Activated CD4-positive, alpha-beta memory T cell treated with anti-CD3 and anti-CD28 coated beads for 36 hours (primary cell): ENCODE results near the gene PDX1. TPM values are rescaled to one million over a fixed set of nuclear protein-coding genes. Genes with fewer than 3 reads are reported as not detected.
"Not testable (repeated sequence)": the region's sequence is repeated elsewhere in the genome, so short reads cannot be mapped to it uniquely, and the experiment has no call there.

Source experiments
- CTCF ChIA-PET: fragments of 350-600 bp; sonication (Branson Sonifier 250); formaldehyde crosslinking; loops from one replicate; lab custom pipeline; 2021; ENCODE audit warnings: antibody characterized with exemption, inconsistent platforms; lab: Charles Lee
- POLR2A ChIA-PET: fragments of 350-600 bp; sonication (Branson Sonifier 250); formaldehyde crosslinking; loops from one replicate; lab custom pipeline; 2021; ENCODE audit warnings: antibody characterized with exemption; lab: Charles Lee
- DNase-seq: peaks from one replicate; pipeline ENCODE4 v3.0.0-alpha.2; 2020
- H3K27ac Mint-ChIP-seq: one replicate; pipeline ENCODE4 v1.8.0; 2021; ENCODE audit warnings: mixed read lengths
- H3K27me3 Mint-ChIP-seq: one replicate; pipeline ENCODE4 v1.8.0; 2021; ENCODE audit warnings: mixed read lengths
- H3K36me3 Mint-ChIP-seq: one replicate; pipeline ENCODE4 v1.8.0; 2021; ENCODE audit warnings: mixed read lengths
- H3K4me1 Mint-ChIP-seq: one replicate; pipeline ENCODE4 v1.8.0; 2021; ENCODE audit warnings: low read depth, mixed read lengths
- H3K4me3 Mint-ChIP-seq: one replicate; pipeline ENCODE4 v1.8.0; 2021; ENCODE audit warnings: mild to moderate bottlenecking, mixed read lengths
- H3K9me3 Mint-ChIP-seq: one replicate; pipeline ENCODE4 v1.8.0; 2021; ENCODE audit warnings: mixed read lengths
- intact Hi-C: fragments of 100-400 bp; cut with micrococcal nuclease; formaldehyde crosslinking; loops from one replicate; pipeline ENCODE4 v1.15.1; 2023
- total RNA-seq, 2 experiments: library from RNA; stranded (reverse); gene quantifications; one replicate each; pipeline ENCODE4 v1.2.3, GENCODE V29; 2021

Gene PDX1
- total RNA-seq, 2 experiments from 2014 or later, result not detected

DNA sequence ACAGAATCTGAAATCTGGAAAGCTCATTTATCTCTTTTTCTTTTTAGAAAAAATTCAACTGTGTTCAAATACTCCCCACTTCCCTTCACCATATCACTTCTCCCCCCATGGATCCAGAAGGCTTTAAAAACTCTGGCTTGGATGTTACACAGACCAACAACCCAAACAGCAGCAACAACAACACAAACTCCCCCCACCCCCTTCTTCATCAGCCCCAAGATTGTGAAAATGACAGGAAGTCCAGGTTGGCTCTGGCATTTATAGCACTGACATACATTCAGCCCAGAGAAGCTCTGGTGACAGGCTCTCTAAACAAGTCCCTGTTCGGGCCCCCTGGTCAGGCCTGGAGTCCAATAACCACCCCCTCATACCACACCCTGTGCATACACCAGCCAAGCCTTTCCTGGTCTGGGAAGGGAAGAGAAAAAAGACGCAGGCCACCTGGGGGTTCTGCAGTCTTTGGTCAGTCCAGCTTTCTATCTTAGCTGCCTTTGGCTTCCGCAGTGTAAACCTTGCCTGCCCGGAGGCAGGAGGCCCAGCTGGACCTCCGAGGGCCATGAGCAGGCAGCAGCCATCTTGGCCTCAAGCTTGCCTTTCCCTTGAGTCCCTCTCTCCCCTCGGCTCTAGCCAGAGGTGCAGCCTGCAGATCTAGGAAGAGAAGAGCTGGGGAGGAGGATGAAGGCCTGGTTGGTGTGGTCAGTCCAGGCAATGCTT lies 42.5 kb downstream of the PDX1 start:
- POLR2A ChIA-PET, result interaction anchor here (0.9 kb wide), 1 partner anchor 16 kb away, joined by 3 read pairs; no protein-coding TSS in a partner anchor
- H3K27ac Mint-ChIP-seq, result no peak overlapping the region

DNA sequence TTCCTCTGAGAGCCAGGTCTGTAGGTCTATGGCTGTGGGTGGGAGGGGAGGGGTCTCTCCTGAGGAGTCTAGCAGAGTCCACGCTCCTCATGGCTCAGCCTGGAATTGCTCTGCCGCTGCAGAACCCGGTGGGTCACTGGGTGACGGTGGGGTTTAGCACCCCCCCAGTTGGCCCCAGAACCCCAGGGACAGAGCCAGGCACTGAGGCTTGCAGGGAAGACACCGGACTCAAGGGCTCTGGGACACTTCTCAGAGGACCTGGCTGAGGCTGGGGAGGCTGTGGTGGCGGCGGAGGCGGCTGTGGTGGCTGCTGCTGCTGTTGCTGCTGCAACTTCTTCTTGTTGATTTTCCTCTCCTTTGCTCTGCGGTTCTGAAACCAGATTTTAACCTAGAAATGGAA lies 43.2 kb downstream of the PDX1 start:
- Mint-ChIP-seq H3K27ac (no peak overlapping the region), H3K4me1 (peaks cover 24% of the 10 kb centered on the region), H3K36me3 (no peaks in the 10 kb centered on the region), H3K4me3 (no peak overlapping the region), H3K9me3 (no peaks in the 10 kb centered on the region), H3K27me3 (peaks cover 68% of the 10 kb centered on the region)
- no peak for DNase-seq
- intact Hi-C loops, result no loop called here
- POLR2A ChIA-PET, result interaction anchor here (0.9 kb wide), 1 partner anchor 15 kb away, joined by 3 read pairs; no protein-coding TSS in a partner anchor
- CTCF ChIA-PET, result no interaction called here

More for the DNA sequence above, 42.5 kb downstream of the PDX1 start:
- CTCF ChIA-PET, result interaction anchor here (1.0 to 1.8 kb wide), 3 partner anchors 9 to 132 kb away, joined by 3 to 5 read pairs (median 4); no protein-coding TSS in a partner anchor
- no peak overlapping the region for H3K4me3 Mint-ChIP-seq
- DNase-seq, result no peak
- intact Hi-C loops, result no loop called here
- H3K4me1 Mint-ChIP-seq, result peaks cover 17% of the 10 kb centered on the region
- H3K9me3 Mint-ChIP-seq, result no peaks in the 10 kb centered on the region
- peaks cover 64% of the 10 kb centered on the region for H3K27me3 Mint-ChIP-seq
- H3K36me3 Mint-ChIP-seq, result no peaks in the 10 kb centered on the region

DNA sequence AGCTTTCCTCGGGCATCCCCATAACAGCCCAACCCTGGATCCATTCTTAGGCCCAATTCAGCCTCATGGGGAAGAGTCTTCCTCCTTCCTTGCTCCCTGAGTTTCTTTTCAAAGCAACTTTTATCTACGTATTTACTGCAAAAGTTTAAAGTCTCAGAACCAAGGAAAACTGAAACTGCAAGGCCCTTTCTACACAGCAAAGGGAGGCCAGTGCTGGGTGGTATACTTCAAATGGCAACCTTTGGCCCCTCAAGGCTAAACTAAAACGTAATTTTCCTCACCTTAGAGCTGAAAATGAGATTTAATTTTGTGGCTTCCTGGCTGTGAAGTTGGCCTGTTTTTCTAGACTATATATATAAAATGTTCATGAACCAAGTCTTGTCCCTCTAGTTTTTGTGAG lies 43.7 kb downstream of the PDX1 start:
- Mint-ChIP-seq H3K27me3 (peaks cover 68% of the 10 kb centered on the region), H3K4me3 (no peak overlapping the region), H3K27ac (no peak overlapping the region), H3K9me3 (no peaks in the 10 kb centered on the region), H3K36me3 (no peaks in the 10 kb centered on the region), H3K4me1 (peaks cover 25% of the 10 kb centered on the region)
- no peak for DNase-seq
- intact Hi-C loops, result no loop called here
- POLR2A ChIA-PET, result no interaction called here
- CTCF ChIA-PET, result no interaction called here

DNA sequence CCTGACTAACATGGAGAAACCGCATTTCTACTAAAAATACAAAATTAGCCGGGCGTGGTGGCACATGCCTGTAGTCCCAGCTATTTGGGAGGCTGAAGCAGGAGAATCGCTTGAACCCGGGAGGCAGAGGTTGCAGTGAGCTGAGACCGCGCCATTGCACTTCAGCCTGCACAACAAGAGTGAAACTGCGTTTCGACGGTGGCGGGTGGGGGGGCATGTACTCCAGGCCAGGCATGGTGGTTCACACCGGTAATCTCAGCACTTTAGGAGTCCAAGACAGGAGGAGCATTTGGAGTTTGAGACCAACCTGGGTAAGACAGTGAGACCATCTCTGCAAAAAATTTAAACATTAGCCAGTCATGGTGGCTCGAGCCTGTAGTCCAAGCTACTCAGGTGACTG lies 44.4 kb downstream of the PDX1 start:
- CTCF ChIA-PET, result interaction anchor here (2.0 kb wide), 1 partner anchor 11 kb away, joined by 8 read pairs; no protein-coding TSS in a partner anchor
- intact Hi-C loops, H3K36me3 Mint-ChIP-seq, POLR2A ChIA-PET, H3K27ac Mint-ChIP-seq, DNase-seq, H3K4me3 Mint-ChIP-seq, H3K9me3 Mint-ChIP-seq: not testable (repeated sequence)
- Mint-ChIP-seq H3K27me3 (peaks cover 65% of the 10 kb centered on the region), H3K4me1 (peaks cover 27% of the 10 kb centered on the region)

DNA sequence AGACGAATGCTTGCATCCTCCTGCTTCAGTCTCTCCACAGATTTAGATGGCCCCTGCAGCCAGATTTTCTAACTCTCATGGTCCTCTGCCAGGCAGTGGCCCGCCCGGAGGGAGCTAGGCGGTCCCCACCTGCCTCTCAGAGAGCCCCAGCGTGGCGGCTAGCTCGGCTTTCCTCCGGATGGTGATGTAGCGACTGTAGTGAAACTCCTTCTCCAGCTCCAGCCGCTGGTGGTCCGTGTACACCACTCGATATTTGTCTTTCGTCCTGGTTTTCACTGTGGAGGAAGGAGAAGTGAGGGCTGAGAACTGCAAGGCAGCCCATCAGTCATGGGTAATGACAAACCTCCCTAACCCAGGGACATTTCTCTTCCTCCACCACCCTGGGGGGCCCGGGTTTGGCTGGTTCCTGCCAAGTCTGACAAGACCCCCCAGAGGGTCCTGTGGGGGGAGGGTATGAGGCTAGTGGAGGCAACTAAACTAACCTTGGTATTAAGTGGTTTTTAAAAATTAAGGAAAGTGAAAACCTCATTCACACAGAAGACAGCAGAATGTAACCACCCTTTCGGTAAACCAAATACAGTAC lies 45.0 kb downstream of the PDX1 start:
- Mint-ChIP-seq H3K9me3 (no peaks in the 10 kb centered on the region), H3K4me1 (peaks cover 31% of the 10 kb centered on the region), H3K27ac (no peak overlapping the region), H3K4me3 (no peak overlapping the region), H3K36me3 (no peaks in the 10 kb centered on the region), H3K27me3 (peaks cover 67% of the 10 kb centered on the region)
- ChIA-PET CTCF (interaction anchor here (2.0 kb wide), 1 partner anchor 12 kb away, joined by 8 read pairs; no protein-coding TSS in a partner anchor), POLR2A (no interaction called here)
- intact Hi-C loops, result no loop called here
- DNase-seq, result no peak

DNA sequence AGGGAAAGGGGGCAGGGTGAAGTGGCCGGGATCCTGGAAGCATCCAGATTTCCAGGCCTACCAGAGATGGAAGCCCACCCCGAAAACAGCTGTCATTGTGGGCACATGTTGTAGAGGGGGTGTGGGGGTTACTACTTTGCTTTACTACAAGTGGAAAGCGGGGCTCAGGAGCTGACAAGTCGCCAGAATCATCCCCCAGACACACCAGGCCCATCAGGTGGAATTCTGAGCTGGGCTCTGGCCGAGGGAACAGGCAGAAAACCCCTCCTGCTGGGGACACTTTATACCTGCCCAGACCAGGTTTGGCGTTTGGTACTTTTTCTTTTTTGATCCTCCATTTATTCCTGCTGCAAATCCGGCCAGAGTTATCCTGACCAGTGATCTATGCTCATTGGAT lies 45.5 kb downstream of the PDX1 start:
- H3K27ac Mint-ChIP-seq, result no peak overlapping the region
- H3K4me3 Mint-ChIP-seq, result no peak overlapping the region
- peaks cover 66% of the 10 kb centered on the region for H3K27me3 Mint-ChIP-seq
- H3K9me3 Mint-ChIP-seq, result no peaks in the 10 kb centered on the region
- ChIA-PET CTCF (interaction anchor here (2.0 kb wide), 1 partner anchor 12 kb away, joined by 8 read pairs; no protein-coding TSS in a partner anchor), POLR2A (no interaction called here)
- no peak for DNase-seq
- intact Hi-C loops, result no loop called here
- H3K36me3 Mint-ChIP-seq, result no peaks in the 10 kb centered on the region
- H3K4me1 Mint-ChIP-seq, result peaks cover 27% of the 10 kb centered on the region

DNA sequence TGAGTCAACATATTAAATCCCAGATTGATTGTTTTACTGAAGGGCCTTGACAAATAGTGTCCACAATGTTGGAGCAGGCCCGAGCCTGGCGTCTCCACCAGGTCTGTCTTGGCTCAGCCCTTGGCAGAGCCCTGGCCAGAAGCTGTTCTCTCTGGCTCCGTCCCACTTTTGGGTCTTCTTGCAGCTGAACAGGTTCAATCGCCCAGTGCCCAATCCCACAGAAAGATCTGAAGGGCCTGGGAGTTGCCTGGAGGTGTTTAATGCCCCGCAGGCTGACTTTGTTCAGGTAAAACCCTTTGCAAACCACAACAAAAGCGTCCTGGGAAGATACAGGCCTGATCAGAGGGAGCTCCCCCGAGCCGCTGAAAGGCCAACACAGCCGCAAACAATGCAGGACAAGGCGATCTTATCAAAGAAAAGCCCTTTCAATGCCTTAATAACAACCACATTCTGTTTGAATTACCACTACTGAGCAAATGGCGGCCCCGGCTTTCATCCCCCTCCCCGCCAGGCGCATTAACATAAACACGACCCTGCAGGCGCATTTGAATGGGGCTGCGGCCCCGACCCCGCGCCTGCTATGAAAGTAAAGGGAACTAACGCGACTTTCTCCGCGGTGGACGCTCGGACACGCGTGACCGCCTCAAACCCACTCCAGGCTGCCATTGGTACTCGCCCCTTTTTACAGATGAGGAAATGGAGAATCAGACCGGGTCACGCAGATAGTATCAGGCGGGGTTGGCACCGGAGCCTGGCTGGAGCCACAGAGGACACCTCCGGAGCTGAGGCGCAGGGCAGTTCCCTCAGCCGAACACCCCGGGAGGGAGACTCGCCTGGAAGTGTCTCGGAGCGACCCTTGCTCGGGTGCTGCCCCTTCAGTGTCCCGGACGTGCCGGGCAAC lies 46.2 kb downstream of the PDX1 start:
- ChIA-PET POLR2A (no interaction called here), CTCF (interaction anchor here (2.0 kb wide), 1 partner anchor 13 kb away, joined by 8 read pairs; no protein-coding TSS in a partner anchor)
- Mint-ChIP-seq H3K27me3 (peaks cover 69% of the 10 kb centered on the region), H3K36me3 (no peaks in the 10 kb centered on the region), H3K4me3 (no peak overlapping the region), H3K9me3 (no peaks in the 10 kb centered on the region), H3K4me1 (peaks cover 27% of the 10 kb centered on the region), H3K27ac (no peak overlapping the region)
- no peak for DNase-seq
- intact Hi-C loops, result no loop called here

DNA sequence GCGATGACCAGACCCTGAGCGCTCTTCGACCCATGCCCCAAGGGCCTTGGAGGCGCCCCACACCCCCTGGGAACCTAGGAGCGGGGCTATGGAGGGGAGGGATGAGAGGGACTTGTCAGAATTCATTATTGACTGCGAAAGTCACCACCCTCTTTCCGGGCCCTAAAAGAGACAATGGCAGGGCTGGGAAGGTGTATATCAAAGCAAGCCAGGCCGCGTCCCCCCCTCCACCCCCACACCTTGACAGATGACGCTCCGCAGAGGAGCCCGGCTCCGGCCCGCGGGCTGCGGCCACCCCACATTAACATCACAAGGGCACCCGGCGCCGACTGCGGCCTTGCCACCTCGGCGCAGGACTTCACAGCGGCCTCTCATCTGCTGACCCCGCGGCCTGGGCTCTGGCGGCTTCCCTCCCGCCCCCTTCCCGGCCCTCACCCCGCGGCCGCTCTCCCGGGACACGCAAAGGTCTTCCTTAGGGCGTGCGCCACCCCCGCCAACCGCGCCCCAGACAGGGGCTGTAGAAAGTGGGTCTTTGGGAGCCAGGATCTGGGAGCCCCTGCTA lies 46.9 kb downstream of the PDX1 start:
- H3K27ac Mint-ChIP-seq, result no peak overlapping the region
- H3K27me3 Mint-ChIP-seq, result peaks cover 73% of the 10 kb centered on the region
- DNase-seq, result no peak
- POLR2A ChIA-PET, result no interaction called here
- CTCF ChIA-PET, result interaction anchor here (1.6 kb wide), 1 partner anchor 13 kb away, joined by 5 read pairs; no protein-coding TSS in a partner anchor
- H3K4me1 Mint-ChIP-seq, result peaks cover 26% of the 10 kb centered on the region
- H3K36me3 Mint-ChIP-seq, result no peaks in the 10 kb centered on the region
- intact Hi-C loops, result no loop called here
- H3K4me3 Mint-ChIP-seq, result no peak overlapping the region
- H3K9me3 Mint-ChIP-seq, result no peaks in the 10 kb centered on the region

DNA sequence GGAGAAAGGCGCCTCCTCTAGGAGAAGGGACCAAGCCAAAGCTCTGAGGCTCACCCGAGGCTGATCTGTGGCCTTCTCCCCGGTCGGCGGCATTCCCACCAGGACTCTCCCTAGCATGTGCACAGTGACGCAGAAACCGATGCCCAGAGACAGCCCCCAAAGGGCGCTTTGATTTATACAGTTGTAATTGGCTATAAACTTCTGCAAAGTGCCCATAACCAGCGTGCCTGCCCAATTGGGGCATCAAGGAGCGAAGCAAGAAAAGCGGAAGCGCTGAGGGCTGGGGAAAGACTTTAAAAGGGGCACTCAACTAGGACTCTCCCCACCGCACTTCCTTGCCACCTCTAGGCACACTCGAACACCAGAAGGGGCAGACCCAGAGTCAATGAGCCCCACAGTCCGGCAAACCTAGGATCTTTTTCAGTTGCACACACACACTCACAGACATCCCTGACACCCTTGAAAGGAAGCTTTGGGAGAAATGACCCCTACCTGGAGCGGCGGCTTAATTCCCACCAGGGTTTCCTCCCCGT lies 47.5 kb downstream of the PDX1 start:
- intact Hi-C loops, result no loop called here
- no peaks in the 10 kb centered on the region for H3K9me3 Mint-ChIP-seq
- no peak overlapping the region for H3K4me3 Mint-ChIP-seq
- POLR2A ChIA-PET, result no interaction called here
- H3K36me3 Mint-ChIP-seq, result no peaks in the 10 kb centered on the region
- no peak for DNase-seq
- CTCF ChIA-PET, result interaction anchor here (0.9 to 1.6 kb wide), 4 partner anchors 13 to 139 kb away, joined by 3 to 5 read pairs (median 4); no protein-coding TSS in a partner anchor
- no peak overlapping the region for H3K27ac Mint-ChIP-seq
- peaks cover 26% of the 10 kb centered on the region for H3K4me1 Mint-ChIP-seq
- H3K27me3 Mint-ChIP-seq, result peaks cover 72% of the 10 kb centered on the region

DNA sequence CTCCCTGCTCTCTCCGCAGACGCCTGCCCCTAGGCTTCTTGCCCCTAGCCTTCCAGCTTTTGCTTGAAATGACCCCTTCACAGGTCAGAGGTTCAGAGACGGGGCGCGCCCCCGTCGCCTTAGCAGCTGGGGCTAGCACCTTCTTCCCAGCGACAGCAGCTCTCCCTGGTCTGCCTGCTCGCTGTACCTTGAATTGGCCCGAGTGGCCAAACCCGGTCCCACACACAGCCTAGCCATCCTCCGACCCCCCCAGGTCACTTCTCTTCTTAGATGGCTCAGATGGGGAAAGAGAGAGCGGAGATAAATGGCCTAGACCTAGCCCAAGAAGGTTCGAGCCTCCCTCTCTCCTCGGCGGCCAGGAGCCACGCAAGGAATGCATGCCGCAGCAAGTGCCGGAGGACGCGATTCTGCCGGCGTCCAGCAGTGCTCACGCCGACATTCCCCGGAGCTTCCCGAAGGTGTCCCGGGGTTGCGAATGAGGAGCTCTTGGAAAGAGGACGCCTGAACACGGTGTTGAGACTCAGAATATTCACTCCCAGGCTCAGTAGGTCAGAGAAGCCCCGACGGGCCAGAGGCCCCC lies 48.0 kb downstream of the PDX1 start:
- CTCF ChIA-PET, result interaction anchor here (0.9 to 1.6 kb wide), 4 partner anchors 14 to 140 kb away, joined by 3 to 5 read pairs (median 4); no protein-coding TSS in a partner anchor
- intact Hi-C loops, result loop anchor here (2.0 kb wide), 1 partner anchor 45 kb away; no protein-coding TSS in a partner anchor
- H3K27ac Mint-ChIP-seq, result peak overlapping the region; percentile 54

More for the DNA sequence above, 48.0 kb downstream of the PDX1 start:
- H3K36me3 Mint-ChIP-seq, result no peaks in the 10 kb centered on the region
- POLR2A ChIA-PET, result no interaction called here
- peaks cover 26% of the 10 kb centered on the region for H3K4me1 Mint-ChIP-seq
- DNase-seq, result no peak
- H3K4me3 Mint-ChIP-seq, result peak overlapping the region; percentile 20
- H3K9me3 Mint-ChIP-seq, result no peaks in the 10 kb centered on the region
- peaks cover 70% of the 10 kb centered on the region for H3K27me3 Mint-ChIP-seq
